ENCODE data around the gene SPATA18. TPM values are rescaled to one million over a fixed set of nuclear protein-coding genes. Genes with fewer than 3 reads are reported as not detected.

The SPATA18 gene
- total and polyA plus RNA-seq, 4 donors, result 0.03 to 1.1 (median 0.40) TPM

DNA sequence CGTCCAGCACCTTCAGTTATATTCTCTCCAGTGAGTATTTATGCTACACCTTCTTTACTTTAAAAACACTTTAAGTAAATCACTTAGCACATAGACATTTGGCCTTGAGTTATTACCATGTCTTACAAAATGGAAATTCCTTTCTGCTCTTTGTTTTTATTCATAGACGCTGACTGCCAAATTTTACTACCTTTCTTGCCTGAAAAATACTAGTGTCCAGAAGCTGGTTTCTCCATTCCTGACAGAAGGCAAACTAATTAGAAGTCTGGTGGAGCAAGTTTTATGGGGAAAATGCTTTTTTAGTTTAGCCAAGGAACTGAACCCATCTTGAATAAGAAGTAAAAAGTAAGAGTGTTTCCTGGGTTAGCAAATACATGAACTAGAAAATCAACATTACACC is 65.5 kb downstream of the SPATA18 start:
- H3K4me1 ChIP-seq (ENCODE audit: control insufficient read depth in 4 of 4, insufficient read depth in 4 of 4, low read length in 3 of 4), result no peaks in the 10 kb centered on the region
- no peaks in the 10 kb centered on the region for H3K27me3 ChIP-seq (ENCODE audit: control insufficient read depth in 4 of 4, insufficient read depth in 4 of 4, low read length in 3 of 4)
- H3K9me3 ChIP-seq (ENCODE audit: control insufficient read depth in 4 of 4, low read length in 3 of 4), result no peaks in the 10 kb centered on the region
- no peaks in the 10 kb centered on the region for H3K36me3 ChIP-seq (ENCODE audit: control insufficient read depth in 4 of 4, insufficient read depth in 3 of 4, low read depth in 1 of 4, low read length in 3 of 4)
- 85% methylated on average over 2 of the region's 2 CpGs for WGBS
- DNase-seq (ENCODE audit: low spot score), result no peak
- H3K4me3 ChIP-seq (ENCODE audit: low read depth in 1 of 3, low read length in 3 of 3), result no peak overlapping the region
- no peak overlapping the region for H3K9ac ChIP-seq (ENCODE audit: low read depth in 1 of 2, low read length in 2 of 2)
- no peak overlapping the region for H3K27ac ChIP-seq (ENCODE audit: low read depth in 1 of 2, low read length in 2 of 2)
- TF ChIP-seq RXRA (IDR thresholded peaks at IDR 0.05) (no peak), NR2F2 (IDR thresholded peaks at IDR 0.05) (no peak), RAD21 (IDR thresholded peaks at IDR 0.05) (no peak), FOXA1 (IDR thresholded peaks at IDR 0.05) (no peak), GABPA (IDR thresholded peaks at IDR 0.05 in 1 of 2, conservative IDR thresholded peaks at IDR 0.05 in 1 of 2) (no peak), SP1 (IDR thresholded peaks at IDR 0.05) (no peak), HNF4A (conservative IDR thresholded peaks at IDR 0.05) (no peak), TAF1 (conservative IDR thresholded peaks at IDR 0.05) (no peak), FOXA2 (IDR thresholded peaks at IDR 0.05) (no peak)
- TF ChIP-seq, protein P1, sequence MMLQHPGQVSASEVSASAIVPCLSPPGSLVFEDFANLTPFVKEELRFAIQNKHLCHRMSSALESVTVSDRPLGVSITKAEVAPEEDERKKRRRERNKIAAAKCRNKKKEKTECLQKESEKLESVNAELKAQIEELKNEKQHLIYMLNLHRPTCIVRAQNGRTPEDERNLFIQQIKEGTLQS (IDR thresholded peaks at IDR 0.05), result no peak
- TF ChIP-seq, protein P2, sequence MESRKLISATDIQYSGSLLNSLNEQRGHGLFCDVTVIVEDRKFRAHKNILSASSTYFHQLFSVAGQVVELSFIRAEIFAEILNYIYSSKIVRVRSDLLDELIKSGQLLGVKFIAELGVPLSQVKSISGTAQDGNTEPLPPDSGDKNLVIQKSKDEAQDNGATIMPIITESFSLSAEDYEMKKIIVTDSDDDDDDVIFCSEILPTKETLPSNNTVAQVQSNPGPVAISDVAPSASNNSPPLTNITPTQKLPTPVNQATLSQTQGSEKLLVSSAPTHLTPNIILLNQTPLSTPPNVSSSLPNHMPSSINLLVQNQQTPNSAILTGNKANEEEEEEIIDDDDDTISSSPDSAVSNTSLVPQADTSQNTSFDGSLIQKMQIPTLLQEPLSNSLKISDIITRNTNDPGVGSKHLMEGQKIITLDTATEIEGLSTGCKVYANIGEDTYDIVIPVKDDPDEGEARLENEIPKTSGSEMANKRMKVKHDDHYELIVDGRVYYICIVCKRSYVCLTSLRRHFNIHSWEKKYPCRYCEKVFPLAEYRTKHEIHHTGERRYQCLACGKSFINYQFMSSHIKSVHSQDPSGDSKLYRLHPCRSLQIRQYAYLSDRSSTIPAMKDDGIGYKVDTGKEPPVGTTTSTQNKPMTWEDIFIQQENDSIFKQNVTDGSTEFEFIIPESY (IDR thresholded peaks at IDR 0.05), result no peak
- TF ChIP-seq, protein P3, sequence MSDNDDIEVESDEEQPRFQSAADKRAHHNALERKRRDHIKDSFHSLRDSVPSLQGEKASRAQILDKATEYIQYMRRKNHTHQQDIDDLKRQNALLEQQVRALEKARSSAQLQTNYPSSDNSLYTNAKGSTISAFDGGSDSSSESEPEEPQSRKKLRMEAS (IDR thresholded peaks at IDR 0.05), result no peak
- TF ChIP-seq, protein P4, sequence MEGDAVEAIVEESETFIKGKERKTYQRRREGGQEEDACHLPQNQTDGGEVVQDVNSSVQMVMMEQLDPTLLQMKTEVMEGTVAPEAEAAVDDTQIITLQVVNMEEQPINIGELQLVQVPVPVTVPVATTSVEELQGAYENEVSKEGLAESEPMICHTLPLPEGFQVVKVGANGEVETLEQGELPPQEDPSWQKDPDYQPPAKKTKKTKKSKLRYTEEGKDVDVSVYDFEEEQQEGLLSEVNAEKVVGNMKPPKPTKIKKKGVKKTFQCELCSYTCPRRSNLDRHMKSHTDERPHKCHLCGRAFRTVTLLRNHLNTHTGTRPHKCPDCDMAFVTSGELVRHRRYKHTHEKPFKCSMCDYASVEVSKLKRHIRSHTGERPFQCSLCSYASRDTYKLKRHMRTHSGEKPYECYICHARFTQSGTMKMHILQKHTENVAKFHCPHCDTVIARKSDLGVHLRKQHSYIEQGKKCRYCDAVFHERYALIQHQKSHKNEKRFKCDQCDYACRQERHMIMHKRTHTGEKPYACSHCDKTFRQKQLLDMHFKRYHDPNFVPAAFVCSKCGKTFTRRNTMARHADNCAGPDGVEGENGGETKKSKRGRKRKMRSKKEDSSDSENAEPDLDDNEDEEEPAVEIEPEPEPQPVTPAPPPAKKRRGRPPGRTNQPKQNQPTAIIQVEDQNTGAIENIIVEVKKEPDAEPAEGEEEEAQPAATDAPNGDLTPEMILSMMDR (IDR thresholded peaks at IDR 0.05; ENCODE audit: low read depth, low read length, missing input control), result no peak

DNA sequence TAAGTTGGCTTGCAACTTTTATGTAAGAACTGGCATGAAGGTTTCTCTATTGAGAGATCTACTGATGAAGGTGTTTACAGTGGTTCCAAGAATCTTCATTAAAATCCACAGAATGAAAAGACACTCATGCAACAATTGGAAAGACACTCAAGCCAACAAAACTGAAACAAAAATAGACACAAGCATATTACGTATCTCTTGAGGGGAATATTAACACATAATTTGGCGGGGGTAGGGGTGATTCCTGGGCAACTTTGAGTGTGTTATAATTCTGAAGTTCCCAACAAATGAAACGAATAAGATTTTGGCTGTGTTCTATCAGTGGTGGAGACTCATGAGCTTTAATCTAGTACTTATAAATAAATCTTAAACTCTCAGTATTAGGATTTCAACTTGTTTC is 75.1 kb downstream of the SPATA18 start:
- Histone ChIP-seq H3K27ac (ENCODE audit: low read depth in 1 of 2, low read length in 2 of 2) (no peak overlapping the region), H3K9ac (ENCODE audit: low read depth in 1 of 2, low read length in 2 of 2) (no peak overlapping the region), H3K9me3 (ENCODE audit: control insufficient read depth in 4 of 4, low read length in 3 of 4) (no peaks in the 10 kb centered on the region), H3K4me3 (ENCODE audit: low read depth in 1 of 3, low read length in 3 of 3) (no peak overlapping the region), H3K27me3 (ENCODE audit: control insufficient read depth in 4 of 4, insufficient read depth in 4 of 4, low read length in 3 of 4) (no peaks in the 10 kb centered on the region), H3K4me1 (ENCODE audit: control insufficient read depth in 4 of 4, insufficient read depth in 4 of 4, low read length in 3 of 4) (no peaks in the 10 kb centered on the region), H3K36me3 (ENCODE audit: control insufficient read depth in 4 of 4, insufficient read depth in 3 of 4, low read depth in 1 of 4, low read length in 3 of 4) (no peaks in the 10 kb centered on the region)
- no peak for DNase-seq (ENCODE audit: low spot score)
- WGBS, result 63% methylated on average over 3 of the region's 3 CpGs
- TF ChIP-seq NR2F2 (IDR thresholded peaks at IDR 0.05) (no peak), FOXA2 (IDR thresholded peaks at IDR 0.05) (no peak), EGR1 (IDR thresholded peaks at IDR 0.05; ENCODE audit: low read depth in 2 of 2) (no peak), RAD21 (IDR thresholded peaks at IDR 0.05) (no peak), YY1 (IDR thresholded peaks at IDR 0.05) (no peak)
- TF ChIP-seq, protein P1 (IDR thresholded peaks at IDR 0.05), result no peak
- TF ChIP-seq, protein P4 (IDR thresholded peaks at IDR 0.05; ENCODE audit: low read depth, low read length, missing input control), result no peak
